BJ (cell line): ENCODE data around the gene CPT1C. TPM values are rescaled to one million over a fixed set of nuclear protein-coding genes. Genes with fewer than 3 reads are reported as not detected.

ENCODE experiments used
- CTCF ChIA-PET: fragments of 350-600 bp; formaldehyde crosslinking; extraction: SDS; loops from one replicate; lab custom pipeline; 2021; ENCODE audit warnings: antibody characterized with exemption, inconsistent platforms; lab: Yijun Ruan, JAX
- POLR2A ChIA-PET: fragments of 300-600 bp; sonication (Branson Sonifier 250); formaldehyde crosslinking; extraction: SDS; loops from one replicate; lab custom pipeline; 2021; ENCODE audit warnings: antibody characterized with exemption; lab: Charles Lee
- DNase-seq: peaks from one replicate; pipeline ENCODE4 v3.0.0-alpha.2; 2011; ENCODE audit warnings: low read depth
- H3K27me3 ChIP-seq: 2 replicates; pipeline ENCODE4 v1.6.0; 2011; ENCODE audit warnings: low read length; ENCODE audit not compliant: control insufficient read depth, insufficient read depth
- H3K36me3 ChIP-seq: 2 replicates; pipeline ENCODE4 v1.5.1; 2011; ENCODE audit warnings: low read length; ENCODE audit not compliant: control insufficient read depth, insufficient read depth
- H3K4me3 ChIP-seq: 2 replicates; pipeline ENCODE4 v1.5.1; 2011; ENCODE audit warnings: low read depth, mild to moderate bottlenecking, control low read depth, low read length
- CTCF ChIP-seq: IDR thresholded peaks from 2 replicates; pipeline ENCODE4 v1.5.1; 2011; ENCODE audit warnings: low read depth, mild to moderate bottlenecking, control low read depth, inconsistent platforms, low read length, moderate library complexity; ENCODE audit not compliant: insufficient read depth
- polyA plus RNA-seq: library from polyadenylated mRNA; depleted of rRNA; stranded (reverse); fragments of >200 nt; gene quantifications from 2 replicates; pipeline ENCODE4 v1.2.3, GENCODE V29; 2011

CPT1C gene
- polyA plus RNA-seq, 1 experiment: 45.9 TPM

- ChIA-PET POLR2A (no interaction called here), CTCF (interaction anchor here (1.2 to 2.6 kb wide), 3 partner anchors 13 to 17 kb away, joined by 4 to 8 read pairs (median 4); no protein-coding TSS in a partner anchor)
- DNase-seq: no peak
- Histone ChIP-seq H3K27me3 (no peaks in the 10 kb centered on the region), H3K36me3 (peaks cover 58% of the 10 kb centered on the region), H3K4me3 (no peak overlapping the region)
- TF ChIP-seq CTCF: no peak
Observed at GRCh38 chr19:49657493-49658138, 33.3 kb upstream of the CPT1C start.

DNA sequence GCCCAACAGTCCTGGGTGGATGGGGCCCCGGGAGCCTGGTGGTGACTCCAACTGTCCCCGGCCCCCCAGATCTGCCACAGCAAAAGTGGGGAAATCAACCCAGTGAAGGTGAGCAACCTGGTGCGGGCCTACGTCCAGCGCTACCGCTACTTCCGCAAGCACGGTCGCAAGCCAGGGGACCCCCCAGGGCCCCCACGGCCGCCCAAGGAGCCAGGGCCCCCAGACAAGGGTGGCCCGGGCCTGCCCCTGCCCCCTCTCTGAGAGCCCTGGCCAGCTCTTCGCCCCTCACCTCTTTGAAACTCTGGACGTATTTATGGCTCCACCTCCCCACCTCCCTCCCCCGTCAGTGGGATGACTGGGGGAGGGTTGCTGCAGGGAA, 32.8 kb upstream of the CPT1C start:
- POLR2A ChIA-PET: no interaction called here
- CTCF ChIA-PET: interaction anchor here (1.2 to 2.6 kb wide), 3 partner anchors 15 to 32 kb away, joined by 4 to 8 read pairs (median 4); no protein-coding TSS in a partner anchor
- peaks cover 60% of the 10 kb centered on the region for H3K36me3 ChIP-seq
- H3K4me3 ChIP-seq: no peak overlapping the region
- H3K27me3 ChIP-seq: no peaks in the 10 kb centered on the region
- DNase-seq: no peak
- no peak for TF ChIP-seq CTCF

- ChIA-PET CTCF (interaction anchor here (1.2 kb wide), 1 partner anchor 31 kb away, joined by 4 read pairs; no protein-coding TSS in a partner anchor), POLR2A (interaction anchor here (0.5 kb wide), 1 partner anchor 17 kb away, joined by 3 read pairs; the partner anchor contains the start of gene SCAF1)
- no peak for TF ChIP-seq CTCF
- H3K4me3 ChIP-seq: no peak overlapping the region
- H3K27me3 ChIP-seq: no peaks in the 10 kb centered on the region
- DNase-seq: no peak
- peaks cover 56% of the 10 kb centered on the region for H3K36me3 ChIP-seq
Observed at GRCh38 chr19:49658566-49659442, 32.1 kb upstream of the CPT1C start.

GRCh38 chr19:49660338-49660961, 30.5 kb upstream of the CPT1C start:
- CTCF ChIA-PET: interaction anchor here (0.7 kb wide), 1 partner anchor 28 kb away, joined by 3 read pairs; no protein-coding TSS in a partner anchor
- POLR2A ChIA-PET: no interaction called here
- no peaks in the 10 kb centered on the region for H3K27me3 ChIP-seq
- no peak overlapping the region for H3K4me3 ChIP-seq
- no peak for TF ChIP-seq CTCF
- peaks cover 41% of the 10 kb centered on the region for H3K36me3 ChIP-seq
- DNase-seq: no peak
